Measurements from ENCODE around the gene CMPK2.

The CMPK2 gene

GRCh38 chr2:6835467-6835866 lies 30.2 kb downstream of the CMPK2 start:
- H3K36me3 Mint-ChIP-seq, result peaks cover 36% of the 10 kb centered on the region
- peaks cover 23% of the 10 kb centered on the region for H3K9me3 Mint-ChIP-seq
- no peaks in the 10 kb centered on the region for H3K4me1 Mint-ChIP-seq
- no peak overlapping the region for H3K4me3 Mint-ChIP-seq
- H3K27me3 Mint-ChIP-seq, result no peaks in the 10 kb centered on the region
- H3K27ac Mint-ChIP-seq, result no peak overlapping the region
- no peak for ATAC-seq

GRCh38 chr2:6834163-6834562 lies 31.5 kb downstream of the CMPK2 start:
- peaks cover 30% of the 10 kb centered on the region for H3K36me3 Mint-ChIP-seq
- H3K4me1 Mint-ChIP-seq, result no peaks in the 10 kb centered on the region
- ATAC-seq, result no peak
- no peak overlapping the region for H3K27ac Mint-ChIP-seq
- peaks cover 23% of the 10 kb centered on the region for H3K9me3 Mint-ChIP-seq
- no peaks in the 10 kb centered on the region for H3K27me3 Mint-ChIP-seq
- no peak overlapping the region for H3K4me3 Mint-ChIP-seq

GRCh38 chr2:6833300-6833604 lies 32.5 kb downstream of the CMPK2 start:
- Mint-ChIP-seq H3K36me3 (peaks cover 26% of the 10 kb centered on the region), H3K4me3 (no peak overlapping the region), H3K27ac (no peak overlapping the region)

DNA sequence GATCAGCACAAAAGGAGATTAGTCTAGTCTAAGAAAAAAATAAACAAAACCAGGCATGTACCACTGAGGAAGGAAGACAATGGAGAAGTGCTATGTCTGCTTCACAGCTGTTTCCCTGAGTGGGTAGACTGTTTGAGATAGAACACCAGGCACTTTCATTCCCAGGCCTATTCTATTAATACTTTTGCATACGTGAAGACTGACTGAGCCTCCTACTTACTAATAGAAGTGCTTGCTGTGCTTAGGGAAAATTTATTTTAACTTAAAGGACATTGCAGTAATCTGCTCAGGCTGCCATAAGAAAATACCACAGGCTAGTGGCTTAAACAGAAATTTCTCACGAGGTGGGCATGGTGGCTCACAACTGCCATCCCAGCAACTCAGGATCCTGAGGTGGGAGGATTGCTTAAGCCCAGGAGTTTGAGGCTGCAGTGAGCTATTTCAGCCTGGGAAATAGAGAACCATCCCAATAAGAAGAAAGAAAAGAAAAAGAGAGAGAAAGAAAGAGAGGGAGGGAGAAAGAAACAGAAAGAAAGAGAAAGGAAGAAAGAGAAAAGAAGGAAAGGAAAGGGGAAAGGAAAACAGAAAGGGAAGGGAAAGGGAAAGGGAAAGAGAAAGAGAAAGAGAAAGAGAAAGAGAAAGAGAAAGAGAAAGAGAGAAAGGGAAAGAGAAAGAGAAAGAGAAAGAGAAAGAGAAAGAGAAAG lies 33.0 kb downstream of the CMPK2 start:
- H3K4me3 Mint-ChIP-seq, result no peak overlapping the region
- H3K9me3 Mint-ChIP-seq, result peaks cover 23% of the 10 kb centered on the region
- H3K27me3 Mint-ChIP-seq, result no peaks in the 10 kb centered on the region
- no peak overlapping the region for H3K27ac Mint-ChIP-seq
- no peaks in the 10 kb centered on the region for H3K4me1 Mint-ChIP-seq
- peaks cover 26% of the 10 kb centered on the region for H3K36me3 Mint-ChIP-seq
- ATAC-seq, result no peak

More at GRCh38 chr2:6833300-6833604, 32.5 kb downstream of the CMPK2 start:
- Mint-ChIP-seq H3K27me3 (no peaks in the 10 kb centered on the region), H3K4me1 (no peaks in the 10 kb centered on the region), H3K9me3 (peaks cover 23% of the 10 kb centered on the region)
- ATAC-seq, result no peak

- peaks cover 4% of the 10 kb centered on the region for H3K4me1 Mint-ChIP-seq
- peaks cover 26% of the 10 kb centered on the region for H3K36me3 Mint-ChIP-seq
- H3K4me3 Mint-ChIP-seq, result no peak overlapping the region
- no peak overlapping the region for H3K27ac Mint-ChIP-seq
- no peaks in the 10 kb centered on the region for H3K27me3 Mint-ChIP-seq
- no peak for ATAC-seq
- H3K9me3 Mint-ChIP-seq, result peaks cover 26% of the 10 kb centered on the region
Observed at GRCh38 chr2:6831229-6831628, 34.5 kb downstream of the CMPK2 start.

DNA sequence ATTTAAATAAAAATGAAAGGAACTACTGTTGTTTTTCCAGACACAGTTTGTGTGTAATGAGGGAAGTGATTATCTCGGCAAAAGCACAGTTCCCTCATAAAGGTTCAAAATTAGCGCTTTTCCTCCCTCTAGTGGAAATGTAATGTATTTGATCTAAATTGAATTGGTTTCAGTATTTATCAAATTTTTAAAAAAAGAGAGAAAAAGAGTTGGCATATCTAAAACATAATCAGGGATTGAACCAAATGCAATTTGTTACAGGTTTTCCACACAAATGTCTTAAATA lies 37.5 kb downstream of the CMPK2 start:
- no peak overlapping the region for H3K27ac Mint-ChIP-seq
- peaks cover 24% of the 10 kb centered on the region for H3K9me3 Mint-ChIP-seq
- peaks cover 8% of the 10 kb centered on the region for H3K4me1 Mint-ChIP-seq
- H3K27me3 Mint-ChIP-seq, result no peaks in the 10 kb centered on the region
- no peak overlapping the region for H3K4me3 Mint-ChIP-seq
- peaks cover 21% of the 10 kb centered on the region for H3K36me3 Mint-ChIP-seq
- no peak for ATAC-seq

GRCh38 chr2:6827566-6828298 lies 38.0 kb downstream of the CMPK2 start:
- H3K4me1 Mint-ChIP-seq, result peaks cover 8% of the 10 kb centered on the region
- ATAC-seq, result no peak
- H3K9me3 Mint-ChIP-seq, result peaks cover 20% of the 10 kb centered on the region
- H3K36me3 Mint-ChIP-seq, result peaks cover 17% of the 10 kb centered on the region
- H3K4me3 Mint-ChIP-seq, result no peak overlapping the region
- no peak overlapping the region for H3K27ac Mint-ChIP-seq
- H3K27me3 Mint-ChIP-seq, result no peaks in the 10 kb centered on the region

GRCh38 chr2:6826081-6826913 lies 39.4 kb downstream of the CMPK2 start:
- Mint-ChIP-seq H3K27me3 (peaks cover under 1% of the 10 kb centered on the region), H3K4me1 (peaks cover 8% of the 10 kb centered on the region), H3K4me3 (no peak overlapping the region), H3K36me3 (peaks cover 13% of the 10 kb centered on the region), H3K27ac (no peak overlapping the region), H3K9me3 (peaks cover 18% of the 10 kb centered on the region)
- ATAC-seq, result peak; percentile 57

- Mint-ChIP-seq H3K4me1 (peaks cover 15% of the 10 kb centered on the region), H3K27ac (no peak overlapping the region)
- ATAC-seq, result no peak
Observed at GRCh38 chr2:6824962-6825361, 40.7 kb downstream of the CMPK2 start.

DNA sequence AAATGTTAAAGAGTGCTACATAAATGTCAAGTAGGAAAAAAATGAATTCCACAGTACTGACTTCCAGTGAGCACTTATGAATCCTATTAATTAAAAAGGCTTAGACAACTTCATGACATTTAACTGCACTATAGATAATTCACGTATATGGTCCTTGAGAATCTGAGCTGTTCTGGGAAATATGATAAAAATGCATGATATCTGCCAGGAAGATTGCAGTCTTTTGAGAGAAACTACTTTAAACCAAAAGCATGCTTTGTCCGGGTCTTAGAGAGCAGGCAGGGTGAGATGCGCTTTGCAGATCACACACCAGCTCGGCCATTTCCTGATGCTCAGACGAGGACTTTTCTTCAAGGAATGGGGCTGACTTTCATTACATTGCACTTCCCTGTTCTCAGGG lies 42.6 kb downstream of the CMPK2 start:
- no peaks in the 10 kb centered on the region for H3K36me3 Mint-ChIP-seq
- no peak for ATAC-seq

More at GRCh38 chr2:6824962-6825361, 40.7 kb downstream of the CMPK2 start:
- no peak overlapping the region for H3K4me3 Mint-ChIP-seq
- H3K9me3 Mint-ChIP-seq, result peaks cover 6% of the 10 kb centered on the region
- peaks cover 14% of the 10 kb centered on the region for H3K27me3 Mint-ChIP-seq
- H3K36me3 Mint-ChIP-seq, result peaks cover 1% of the 10 kb centered on the region

DNA sequence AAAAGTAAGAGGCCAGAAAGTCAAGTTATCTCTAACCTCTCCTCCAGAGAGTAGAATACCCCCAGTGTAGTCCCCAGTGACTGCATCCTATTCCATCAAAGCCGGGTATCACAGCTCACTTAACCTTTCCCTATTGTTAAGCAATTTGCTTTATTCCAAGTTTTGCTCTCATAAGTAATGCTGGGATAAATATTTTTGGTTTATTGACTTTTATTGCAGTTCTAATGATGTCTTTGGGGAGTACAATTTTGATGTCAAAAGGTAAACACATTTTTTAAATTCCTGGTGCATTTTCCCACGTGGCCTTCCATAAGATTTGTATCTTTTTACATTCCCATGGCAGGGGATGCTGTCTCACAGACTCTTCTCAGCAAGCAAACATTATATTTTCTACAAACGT lies 43.3 kb downstream of the CMPK2 start:
- peaks cover 19% of the 10 kb centered on the region for H3K27me3 Mint-ChIP-seq
- no peak overlapping the region for H3K4me3 Mint-ChIP-seq
- peaks cover 15% of the 10 kb centered on the region for H3K4me1 Mint-ChIP-seq
- no peak for ATAC-seq
- H3K27ac Mint-ChIP-seq, result no peak overlapping the region
- H3K9me3 Mint-ChIP-seq, result peaks cover 5% of the 10 kb centered on the region
- no peaks in the 10 kb centered on the region for H3K36me3 Mint-ChIP-seq

More for the DNA sequence above, 42.6 kb downstream of the CMPK2 start:
- H3K4me3 Mint-ChIP-seq, result no peak overlapping the region
- H3K9me3 Mint-ChIP-seq, result peaks cover 5% of the 10 kb centered on the region
- H3K4me1 Mint-ChIP-seq, result peaks cover 15% of the 10 kb centered on the region
- no peak overlapping the region for H3K27ac Mint-ChIP-seq
- peaks cover 19% of the 10 kb centered on the region for H3K27me3 Mint-ChIP-seq

GRCh38 chr2:6820903-6821584 lies 44.7 kb downstream of the CMPK2 start:
- no peak for ATAC-seq
- H3K27me3 Mint-ChIP-seq, result peaks cover 19% of the 10 kb centered on the region
- no peak overlapping the region for H3K27ac Mint-ChIP-seq
- H3K4me1 Mint-ChIP-seq, result peaks cover 9% of the 10 kb centered on the region
- no peaks in the 10 kb centered on the region for H3K36me3 Mint-ChIP-seq
- no peak overlapping the region for H3K4me3 Mint-ChIP-seq
- H3K9me3 Mint-ChIP-seq, result peaks cover under 1% of the 10 kb centered on the region

- Mint-ChIP-seq H3K4me3 (no peak overlapping the region), H3K36me3 (no peaks in the 10 kb centered on the region), H3K4me1 (peaks cover 8% of the 10 kb centered on the region), H3K27me3 (peaks cover 19% of the 10 kb centered on the region), H3K27ac (no peak overlapping the region), H3K9me3 (no peaks in the 10 kb centered on the region)
- ATAC-seq, result no peak
Observed at GRCh38 chr2:6820236-6820635, 45.5 kb downstream of the CMPK2 start.

DNA sequence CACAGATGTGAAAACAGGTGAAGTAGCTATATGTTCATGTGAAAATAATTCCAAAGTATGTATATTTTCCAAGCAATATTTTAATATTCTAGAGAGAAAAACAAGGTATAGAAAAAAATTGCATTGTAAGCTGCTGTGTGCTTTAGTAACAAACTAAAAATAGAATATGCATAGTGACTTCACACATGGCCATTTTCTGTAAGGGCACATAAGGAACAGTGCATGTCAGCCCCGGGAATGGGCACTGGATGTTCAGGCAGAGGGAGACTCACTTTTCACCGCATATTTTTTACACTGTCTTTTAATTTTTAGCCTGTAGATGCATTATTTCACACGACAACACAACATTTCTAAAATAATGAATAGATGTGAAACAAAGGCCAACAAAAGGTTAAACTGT lies 46.0 kb downstream of the CMPK2 start:
- Mint-ChIP-seq H3K4me1 (peaks cover 8% of the 10 kb centered on the region), H3K9me3 (peaks cover under 1% of the 10 kb centered on the region), H3K27me3 (peaks cover 19% of the 10 kb centered on the region), H3K36me3 (no peaks in the 10 kb centered on the region), H3K4me3 (no peak overlapping the region), H3K27ac (no peak overlapping the region)
- ATAC-seq, result no peak

DNA sequence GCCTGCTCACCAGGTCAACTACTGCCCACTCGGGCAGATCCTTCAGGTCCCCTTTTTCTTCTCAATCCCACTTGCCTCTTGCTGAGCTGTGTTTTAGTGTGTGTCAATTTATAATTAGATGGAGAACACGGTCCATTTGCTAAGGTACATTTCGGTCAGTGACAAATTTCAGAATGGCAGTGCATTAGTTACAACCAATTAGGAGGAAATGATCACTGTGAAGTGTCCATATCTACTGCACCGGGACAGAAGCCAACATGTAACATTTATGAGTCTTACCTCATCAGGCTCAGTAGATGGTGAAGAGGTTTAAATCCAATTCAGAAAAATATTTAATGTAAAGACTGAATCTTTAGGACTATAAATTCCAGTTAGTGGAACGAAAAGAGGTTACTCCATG lies 47.7 kb downstream of the CMPK2 start:
- Mint-ChIP-seq H3K9me3 (peaks cover 4% of the 10 kb centered on the region), H3K36me3 (no peaks in the 10 kb centered on the region)
- no peak for ATAC-seq

More for the DNA sequence above, 47.7 kb downstream of the CMPK2 start:
- Mint-ChIP-seq H3K4me1 (peaks cover 8% of the 10 kb centered on the region), H3K27me3 (peaks cover 21% of the 10 kb centered on the region), H3K4me3 (no peak overlapping the region), H3K27ac (no peak overlapping the region)

Measured in stimulated activated memory B cell treated with anti-CD40 and anti-IgM and Interleukin-4, amounts not matched to agents 10 μg/mL and 1 μg/mL and 100 μg/mL, for 72 hours (primary cell).